Measurements from ENCODE around the gene STRADA. TPM values are rescaled to one million over a fixed set of nuclear protein-coding genes. Genes with fewer than 3 reads are reported as not detected.
"Not testable (repeated sequence)": the region's sequence is repeated elsewhere in the genome, so short reads cannot be mapped to it uniquely, and the experiment has no call there.

The STRADA gene
- total RNA-seq, 2 donors from 2014 or later = 49.0 to 56.8 TPM

DNA sequence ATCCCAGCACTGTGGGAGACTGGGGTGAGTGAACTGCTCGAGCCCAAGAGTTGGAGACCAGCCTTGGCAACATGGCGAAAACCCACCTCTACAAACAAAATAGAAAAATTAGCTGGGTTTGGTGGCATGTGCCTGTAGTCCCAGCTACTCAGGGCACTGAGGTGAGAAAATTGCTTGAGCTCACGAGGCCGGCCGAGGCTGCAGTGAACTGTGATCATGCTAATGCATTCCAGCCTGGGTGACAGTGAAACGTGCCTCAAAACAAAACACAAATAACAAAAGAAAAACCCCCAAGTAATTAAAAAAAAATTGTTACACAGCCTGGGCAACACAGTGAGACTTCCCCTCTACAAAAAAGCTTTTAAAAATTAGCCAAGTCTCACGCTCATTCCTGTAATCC is 26.8 kb upstream of the STRADA start:
- H3K36me3 Mint-ChIP-seq (ENCODE audit: low read depth) = peaks cover 100% of the 10 kb centered on the region
- no peak overlapping the region for H3K27ac Mint-ChIP-seq
- no peaks in the 10 kb centered on the region for H3K27me3 Mint-ChIP-seq
- no peak overlapping the region for H3K4me3 Mint-ChIP-seq
- peaks cover 10% of the 10 kb centered on the region for H3K4me1 Mint-ChIP-seq
- ATAC-seq (replicated peaks) = no peak
- H3K9me3 Mint-ChIP-seq = no peaks in the 10 kb centered on the region

DNA sequence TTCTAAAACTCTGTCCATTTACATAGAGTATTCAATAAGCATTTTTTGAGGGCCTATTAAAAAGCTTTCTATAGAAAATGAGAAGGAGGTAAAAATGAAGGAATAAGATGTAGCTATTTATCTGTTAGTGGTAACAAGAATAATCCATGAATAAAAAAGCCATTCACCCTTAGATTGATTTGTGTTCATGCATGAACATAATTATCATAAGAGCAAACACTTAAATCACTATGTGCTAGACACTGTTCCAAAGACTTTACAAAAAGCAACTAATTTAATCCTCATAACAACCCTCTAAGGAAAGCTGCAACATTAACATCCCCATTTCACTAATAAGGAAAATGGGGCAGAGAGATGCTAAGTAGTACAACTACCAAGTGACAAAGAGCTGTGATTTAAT is 25.2 kb upstream of the STRADA start:
- H3K36me3 Mint-ChIP-seq (ENCODE audit: low read depth) = peaks cover 100% of the 10 kb centered on the region
- H3K27me3 Mint-ChIP-seq = no peaks in the 10 kb centered on the region
- ATAC-seq (replicated peaks) = no peak
- peak overlapping the region; percentile 38 for H3K27ac Mint-ChIP-seq
- peaks cover 10% of the 10 kb centered on the region for H3K4me1 Mint-ChIP-seq
- H3K4me3 Mint-ChIP-seq = no peak overlapping the region
- H3K9me3 Mint-ChIP-seq = no peaks in the 10 kb centered on the region

DNA sequence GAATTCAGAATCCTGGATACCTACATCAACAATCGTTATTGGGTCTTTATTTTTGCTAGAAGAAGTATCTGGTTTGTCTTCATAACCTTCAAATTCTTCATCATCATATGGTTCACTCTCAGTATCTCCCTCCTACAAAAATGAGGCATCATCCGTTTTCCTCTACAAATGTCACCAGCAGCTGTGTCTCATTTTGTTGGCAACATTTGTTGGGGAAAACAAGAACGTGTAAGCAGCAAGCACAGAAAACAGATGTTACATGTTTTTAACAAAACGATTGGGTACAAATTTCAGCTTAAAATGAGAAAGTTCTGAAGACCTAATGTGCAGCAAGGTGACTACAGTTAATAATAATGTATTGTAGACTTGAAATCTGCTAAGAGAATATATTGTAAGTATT is 23.1 kb upstream of the STRADA start:
- Mint-ChIP-seq H3K9me3 (no peaks in the 10 kb centered on the region), H3K36me3 (ENCODE audit: low read depth) (peaks cover 100% of the 10 kb centered on the region), H3K27me3 (no peaks in the 10 kb centered on the region), H3K4me1 (peaks cover 10% of the 10 kb centered on the region), H3K27ac (no peak overlapping the region), H3K4me3 (no peak overlapping the region)
- ATAC-seq (replicated peaks) = no peak

DNA sequence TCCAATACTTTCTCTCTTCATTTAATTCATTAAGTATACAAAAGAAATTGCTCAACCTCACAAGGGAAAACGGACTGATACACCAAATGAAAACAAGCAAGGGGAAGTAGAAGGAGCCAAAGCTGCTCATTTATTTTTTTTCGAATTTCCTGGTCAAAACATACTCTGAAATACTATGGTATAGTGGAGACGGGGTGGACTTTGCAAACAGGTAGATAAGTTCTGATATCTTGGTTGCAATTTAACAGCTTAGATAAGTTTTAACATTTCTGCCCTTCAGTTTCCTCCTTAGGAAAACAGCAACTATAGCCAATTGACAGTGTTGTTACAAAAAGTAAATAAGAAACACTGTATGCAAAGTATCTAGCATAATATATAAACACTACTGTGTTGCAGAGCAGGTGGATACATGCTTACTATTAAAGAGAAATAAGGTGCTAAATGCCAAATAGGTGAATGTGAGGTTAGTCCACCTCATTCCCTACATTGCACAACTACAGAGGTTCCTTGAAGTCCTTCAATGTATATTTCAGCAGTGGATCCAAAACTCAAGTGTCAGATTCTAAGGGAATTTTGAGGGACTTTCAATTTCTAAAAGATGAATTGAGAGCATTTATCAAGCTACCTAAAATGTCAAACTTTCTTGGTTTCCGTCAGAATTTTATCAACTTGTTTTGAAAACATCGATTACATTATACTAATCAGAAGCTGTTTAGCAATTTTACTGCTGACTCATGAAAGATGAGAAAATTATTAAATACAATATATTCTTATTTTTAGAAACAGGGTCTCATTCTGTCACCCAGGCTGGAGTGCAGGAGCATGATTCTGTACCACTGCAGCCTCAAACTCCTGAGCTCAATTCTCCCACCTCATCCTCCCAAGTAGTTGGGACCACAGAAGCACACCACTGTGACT is 20.8 kb upstream of the STRADA start:
- Mint-ChIP-seq H3K9me3 (no peaks in the 10 kb centered on the region), H3K27ac (no peak overlapping the region), H3K4me3 (no peak overlapping the region), H3K27me3 (no peaks in the 10 kb centered on the region), H3K36me3 (ENCODE audit: low read depth) (peaks cover 100% of the 10 kb centered on the region), H3K4me1 (peaks cover 5% of the 10 kb centered on the region)
- no peak for ATAC-seq (replicated peaks)

DNA sequence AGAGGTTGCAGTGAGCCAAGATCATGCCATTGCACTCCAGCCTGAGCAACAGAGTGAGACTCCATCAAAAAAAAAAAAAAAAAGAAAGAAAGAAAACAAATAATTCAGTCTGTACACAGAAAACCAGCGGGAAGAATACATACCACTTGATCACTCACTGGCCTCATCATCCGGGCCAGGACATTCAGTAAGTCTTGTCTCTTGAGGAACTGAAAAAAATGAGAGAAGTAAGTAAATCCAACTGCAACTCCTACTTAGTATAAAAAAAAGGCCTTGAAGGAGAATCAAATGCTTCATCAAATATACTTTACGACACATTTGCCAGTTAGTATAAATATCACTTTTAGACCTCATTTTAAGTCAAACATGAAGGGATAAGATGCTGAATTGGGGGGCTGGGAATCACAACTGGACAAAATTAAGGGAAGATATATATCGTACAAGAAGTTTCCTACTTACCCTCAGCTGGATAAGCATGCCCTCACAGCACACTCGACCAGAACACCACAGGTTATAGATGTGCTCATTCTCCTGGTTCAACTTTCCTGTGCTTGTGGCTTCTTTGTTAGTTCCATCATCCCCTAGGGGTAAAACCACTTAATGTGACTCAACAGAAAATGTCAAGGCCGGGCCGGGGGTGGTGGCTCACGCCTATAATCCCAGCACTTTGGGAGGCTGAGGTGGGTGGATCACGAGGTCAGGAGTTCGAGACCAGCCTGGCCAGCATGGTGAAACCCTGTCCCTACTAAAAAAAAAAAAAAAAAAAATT is 19.4 kb upstream of the STRADA start:
- Mint-ChIP-seq H3K27ac (no peak overlapping the region), H3K4me3 (no peak overlapping the region), H3K36me3 (ENCODE audit: low read depth) (peaks cover 100% of the 10 kb centered on the region), H3K4me1 (no peaks in the 10 kb centered on the region), H3K27me3 (no peaks in the 10 kb centered on the region), H3K9me3 (no peaks in the 10 kb centered on the region)
- ATAC-seq (replicated peaks) = peak; percentile 76

DNA sequence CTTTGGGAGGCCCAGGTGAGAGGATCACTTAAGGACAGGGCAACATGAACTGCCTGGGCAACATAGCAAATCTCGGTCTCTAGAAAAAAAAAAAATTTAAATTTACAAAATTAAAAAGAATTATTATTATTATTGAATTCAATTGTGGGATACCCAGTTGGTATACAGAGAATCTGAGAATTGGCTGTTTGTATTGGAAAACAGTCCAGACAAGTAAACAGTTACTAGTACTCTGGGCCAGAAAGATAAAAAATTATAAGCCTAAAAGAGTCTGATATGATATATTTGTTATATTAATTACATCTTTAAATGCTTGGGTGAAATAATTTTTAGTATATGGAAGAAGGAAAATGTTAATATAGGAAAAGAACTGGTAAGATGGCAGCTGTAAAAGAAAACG is 16.8 kb upstream of the STRADA start:
- no peak overlapping the region for H3K27ac Mint-ChIP-seq
- H3K4me3 Mint-ChIP-seq = no peak overlapping the region
- no peaks in the 10 kb centered on the region for H3K4me1 Mint-ChIP-seq
- H3K9me3 Mint-ChIP-seq = no peaks in the 10 kb centered on the region
- peaks cover 100% of the 10 kb centered on the region for H3K36me3 Mint-ChIP-seq (ENCODE audit: low read depth)
- H3K27me3 Mint-ChIP-seq = no peaks in the 10 kb centered on the region
- no peak for ATAC-seq (replicated peaks)

DNA sequence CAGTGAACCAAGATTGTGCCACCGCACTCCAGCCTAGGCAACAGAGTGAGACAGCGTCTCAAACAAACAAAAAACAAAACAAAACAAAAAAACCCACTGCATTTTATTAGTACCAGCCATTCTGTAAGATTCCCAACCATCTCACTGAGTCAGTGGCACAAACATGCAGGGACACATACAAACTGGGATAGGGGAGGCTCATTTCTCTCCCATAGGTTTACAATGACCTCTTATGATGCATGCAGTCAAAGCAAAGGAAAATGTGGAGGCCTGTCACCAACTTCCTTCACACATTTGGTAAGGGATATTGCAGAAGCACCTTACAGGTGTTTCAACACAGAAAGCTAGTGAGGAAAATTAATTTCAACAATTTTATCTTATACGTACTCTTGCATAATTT is 12.4 kb upstream of the STRADA start:
- H3K4me3 Mint-ChIP-seq = no peak overlapping the region
- peaks cover 98% of the 10 kb centered on the region for H3K36me3 Mint-ChIP-seq (ENCODE audit: low read depth)
- H3K4me1 Mint-ChIP-seq = peaks cover 4% of the 10 kb centered on the region
- no peak for ATAC-seq (replicated peaks)
- no peaks in the 10 kb centered on the region for H3K9me3 Mint-ChIP-seq
- H3K27ac Mint-ChIP-seq = no peak overlapping the region
- no peaks in the 10 kb centered on the region for H3K27me3 Mint-ChIP-seq

DNA sequence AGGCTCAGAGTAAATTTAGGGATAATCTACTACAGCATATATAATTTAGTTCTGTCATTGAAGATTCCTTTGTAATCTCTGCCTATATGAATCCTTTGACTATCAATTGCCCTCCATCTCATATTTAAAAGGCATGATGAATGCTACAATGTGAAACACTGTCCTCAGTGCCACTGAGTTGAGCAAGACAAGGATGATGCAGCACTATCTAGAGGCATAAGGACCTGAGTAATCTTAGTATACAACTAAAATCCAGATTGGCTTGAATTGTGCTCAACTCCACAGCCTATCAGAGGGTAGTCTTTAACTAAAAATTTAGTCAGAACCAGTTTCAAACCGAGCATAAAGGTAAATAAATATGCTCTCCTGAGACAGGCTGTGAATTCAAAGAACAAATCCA is 11.6 kb upstream of the STRADA start:
- H3K36me3 Mint-ChIP-seq (ENCODE audit: low read depth) = peaks cover 97% of the 10 kb centered on the region
- no peak for ATAC-seq (replicated peaks)
- H3K27ac Mint-ChIP-seq = peak overlapping the region; percentile 44
- H3K27me3 Mint-ChIP-seq = no peaks in the 10 kb centered on the region
- no peaks in the 10 kb centered on the region for H3K9me3 Mint-ChIP-seq
- peaks cover 4% of the 10 kb centered on the region for H3K4me1 Mint-ChIP-seq
- peak overlapping the region; percentile 5 for H3K4me3 Mint-ChIP-seq

DNA sequence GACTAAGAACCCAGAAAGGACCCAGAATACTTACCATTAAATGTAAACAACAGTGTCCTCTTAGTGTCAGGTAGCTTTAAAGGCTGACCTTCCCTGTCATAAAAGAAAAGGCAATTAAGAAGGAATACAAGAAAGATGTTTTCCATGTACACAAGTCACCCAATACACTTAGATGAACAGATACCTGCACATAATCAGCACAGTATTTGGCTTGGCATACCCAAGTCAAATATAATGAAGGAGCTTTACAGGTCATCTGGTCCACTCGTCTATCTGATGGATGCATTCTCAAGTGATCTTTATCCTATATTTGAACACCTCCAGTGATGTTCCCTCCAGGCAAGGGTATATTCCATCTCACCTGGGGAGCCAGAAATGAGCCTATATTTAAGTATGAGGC is 11.1 kb upstream of the STRADA start:
- Mint-ChIP-seq H3K4me3 (peak overlapping the region; percentile 5), H3K27ac (peak overlapping the region; percentile 44), H3K9me3 (no peaks in the 10 kb centered on the region), H3K27me3 (no peaks in the 10 kb centered on the region), H3K4me1 (peaks cover 4% of the 10 kb centered on the region), H3K36me3 (ENCODE audit: low read depth) (peaks cover 97% of the 10 kb centered on the region)
- ATAC-seq (replicated peaks) = no peak

DNA sequence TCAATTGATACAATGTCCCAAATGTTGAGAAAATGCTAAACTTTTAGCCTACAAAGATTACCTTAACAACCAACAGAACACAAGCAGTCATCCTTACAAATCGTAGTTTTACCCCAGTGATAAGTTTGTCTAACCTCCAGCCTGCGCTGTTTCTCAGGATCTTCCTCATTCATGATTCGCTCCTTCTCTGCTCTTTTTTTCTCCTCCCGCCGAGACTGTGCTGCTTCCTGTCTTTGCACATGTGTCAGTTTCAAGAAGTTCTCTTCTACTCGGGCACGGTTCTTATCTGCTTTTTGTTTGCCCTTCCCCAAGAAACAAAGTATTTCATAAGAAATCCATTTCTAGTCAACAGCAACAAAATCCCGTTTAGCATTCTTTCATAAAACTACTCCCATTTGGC is 10.2 kb upstream of the STRADA start:
- peaks cover 97% of the 10 kb centered on the region for H3K36me3 Mint-ChIP-seq (ENCODE audit: low read depth)
- H3K9me3 Mint-ChIP-seq = no peaks in the 10 kb centered on the region
- ATAC-seq (replicated peaks) = peak; percentile 54
- peaks cover 4% of the 10 kb centered on the region for H3K4me1 Mint-ChIP-seq
- peak overlapping the region; percentile 29 for H3K4me3 Mint-ChIP-seq
- no peaks in the 10 kb centered on the region for H3K27me3 Mint-ChIP-seq
- H3K27ac Mint-ChIP-seq = peak overlapping the region; percentile 70

DNA sequence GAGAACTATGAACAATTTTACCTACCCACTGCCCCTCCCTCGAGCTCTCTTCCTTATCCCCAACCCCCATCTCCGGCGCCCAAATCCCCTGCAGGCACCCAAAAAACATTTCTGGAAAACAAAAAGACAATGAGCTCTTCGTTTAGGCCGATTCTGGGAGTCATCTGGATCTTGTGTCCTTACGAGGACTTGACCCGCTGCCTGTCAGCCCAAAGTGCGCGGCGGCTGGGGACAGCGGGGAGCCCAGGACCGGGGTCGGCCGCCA is 524 bp downstream of the STRADA start:
- Mint-ChIP-seq H3K36me3 (ENCODE audit: low read depth) (peaks cover 22% of the 10 kb centered on the region), H3K27ac (peak overlapping the region; percentile 95), H3K27me3 (no peaks in the 10 kb centered on the region), H3K9me3 (no peaks in the 10 kb centered on the region), H3K4me1 (peaks cover 5% of the 10 kb centered on the region), H3K4me3 (peak overlapping the region; percentile 89)
- ATAC-seq (replicated peaks) = peak; percentile 19

DNA sequence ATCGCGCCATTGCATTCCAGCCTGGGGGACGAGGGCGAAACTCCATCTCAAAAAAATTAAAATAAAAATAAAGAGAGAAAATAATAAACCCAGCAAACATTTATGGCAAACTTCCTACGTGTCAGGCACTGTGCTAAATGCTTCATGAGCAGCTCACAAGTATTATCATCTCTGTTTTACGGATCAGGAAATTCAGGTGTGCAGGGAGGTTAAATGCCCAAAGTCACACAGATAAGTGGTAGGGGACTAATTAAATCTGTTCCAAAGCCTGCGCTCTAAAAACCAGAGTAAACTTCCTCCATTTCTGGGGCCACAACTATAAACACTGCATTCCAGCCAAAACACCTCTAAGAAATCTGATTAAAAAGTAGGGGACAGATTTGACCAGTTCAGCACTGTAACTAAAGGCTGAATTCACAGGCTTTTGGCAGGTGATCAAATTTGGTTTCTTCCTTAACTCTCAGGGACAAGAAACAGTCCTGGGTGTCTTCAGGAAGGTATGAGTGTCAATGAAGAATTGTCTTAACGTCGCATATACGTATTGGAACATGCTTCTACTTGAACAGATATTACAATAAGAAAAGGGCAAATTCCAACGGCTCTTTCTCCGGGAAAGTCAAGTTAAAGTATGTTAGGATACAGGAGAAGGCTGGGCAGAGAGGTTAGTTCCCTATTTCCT is 996 bp downstream of the STRADA start:
- peaks cover 5% of the 10 kb centered on the region for H3K4me1 Mint-ChIP-seq
- H3K36me3 Mint-ChIP-seq (ENCODE audit: low read depth) = peaks cover 17% of the 10 kb centered on the region
- H3K9me3 Mint-ChIP-seq = no peaks in the 10 kb centered on the region
- H3K4me3 Mint-ChIP-seq = peak overlapping the region; percentile 89
- H3K27ac Mint-ChIP-seq = peak overlapping the region; percentile 95
- H3K27me3 Mint-ChIP-seq = no peaks in the 10 kb centered on the region
- no peak for ATAC-seq (replicated peaks)

DNA sequence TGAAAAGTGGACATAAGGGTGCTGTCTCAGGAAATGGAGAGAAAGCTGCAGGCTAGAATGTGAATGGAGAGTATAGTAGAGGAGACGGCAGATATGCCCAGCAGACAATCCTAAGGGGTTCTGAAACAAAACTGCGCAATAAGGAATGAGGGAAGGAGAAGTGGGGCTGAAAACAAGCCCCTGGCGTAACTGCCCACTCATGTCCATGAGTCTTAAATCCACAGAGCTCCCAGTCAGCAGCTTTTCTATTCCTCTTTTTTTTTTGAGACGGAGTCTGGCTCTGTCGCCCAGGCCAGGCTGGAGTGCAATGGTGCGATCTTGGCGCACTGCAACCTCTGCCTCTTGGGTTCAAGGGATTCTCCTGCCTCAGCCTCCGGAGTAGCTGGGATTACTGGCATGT is 5.9 kb downstream of the STRADA start:
- Mint-ChIP-seq H3K9me3 (no peaks in the 10 kb centered on the region), H3K4me1 (peaks cover 6% of the 10 kb centered on the region), H3K27me3 (no peaks in the 10 kb centered on the region), H3K4me3 (no peak overlapping the region), H3K36me3 (ENCODE audit: low read depth) (peaks cover 12% of the 10 kb centered on the region), H3K27ac (no peak overlapping the region)
- no peak for ATAC-seq (replicated peaks)

DNA sequence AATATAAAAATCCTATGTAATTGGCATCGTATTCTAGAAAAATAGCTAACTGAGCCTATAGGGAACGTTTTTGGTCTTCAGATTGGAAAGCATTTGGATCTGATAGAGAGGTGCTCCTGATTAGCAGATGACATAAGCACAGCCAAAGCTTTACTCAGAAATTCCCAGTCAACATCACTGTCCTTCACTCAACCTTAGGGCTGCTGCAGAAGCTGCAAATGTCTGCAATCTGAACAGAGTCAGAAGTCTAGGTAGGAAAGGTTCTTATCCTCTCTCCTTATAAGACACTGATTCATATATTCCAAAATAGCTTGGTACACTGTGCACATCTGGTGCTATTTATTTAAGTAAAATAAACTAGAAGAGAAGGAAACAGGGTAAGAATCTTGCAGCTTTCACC is 19.2 kb downstream of the STRADA start:
- no peak for ATAC-seq (replicated peaks)
- no peak overlapping the region for H3K4me3 Mint-ChIP-seq
- H3K4me1 Mint-ChIP-seq = no peaks in the 10 kb centered on the region
- H3K36me3 Mint-ChIP-seq (ENCODE audit: low read depth) = peaks cover 45% of the 10 kb centered on the region
- no peaks in the 10 kb centered on the region for H3K9me3 Mint-ChIP-seq
- H3K27me3 Mint-ChIP-seq = no peaks in the 10 kb centered on the region
- H3K27ac Mint-ChIP-seq = no peak overlapping the region

DNA sequence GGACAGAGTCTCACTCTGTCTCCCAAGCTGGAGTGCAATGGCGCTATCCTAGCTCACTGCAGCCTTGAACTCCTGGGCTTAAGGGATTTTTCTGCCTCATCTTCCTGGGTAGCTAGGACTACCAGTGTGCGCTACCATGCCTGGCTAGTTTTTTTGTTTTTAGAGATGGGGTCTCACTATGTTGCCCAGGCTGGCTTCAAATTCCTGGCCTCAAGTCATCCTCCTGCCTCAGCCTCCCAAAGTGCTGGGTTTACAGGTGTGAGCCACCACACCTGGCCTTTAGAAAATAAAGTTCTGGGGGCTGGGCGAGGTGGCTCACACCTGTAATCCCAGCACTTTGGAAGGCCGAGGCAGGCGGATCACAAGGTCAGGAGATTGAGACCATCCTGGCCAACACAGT is 21.4 kb downstream of the STRADA start:
- H3K36me3 Mint-ChIP-seq (ENCODE audit: low read depth) = peaks cover 31% of the 10 kb centered on the region
- not testable (repeated sequence) for H3K9me3 Mint-ChIP-seq; ATAC-seq (replicated peaks); H3K4me1 Mint-ChIP-seq; H3K27me3 Mint-ChIP-seq; H3K27ac Mint-ChIP-seq; H3K4me3 Mint-ChIP-seq

All from activated T-helper 17 cell treated with anti-CD3 and anti-CD28 coated beads, Interleukin-2, amount 50 U/mL, for 72 hours (primary cell).